Motor neuron (in vitro differentiated cells): ENCODE measurements around the gene FOXP1. TPM values are rescaled to one million over a fixed set of nuclear protein-coding genes. Genes with fewer than 3 reads are reported as not detected.

Experiments
- ATAC-seq, 8 experiments: fragments of 200-7000 bp; cut with Tn5 transposase; replicated peaks in 6 of 8; 2 replicates each; pipeline ENCODE4 v1.8.0; 2021; ENCODE audit warnings: mild to moderate bottlenecking in 8 of 8, moderate library complexity in 8 of 8
- H3K27ac ChIP-seq, 2 donors: fragments of 250-450 bp; sonication (Bioruptor Pico); 2 replicates each; pipeline ENCODE4 v1.9.0; 2021; ENCODE audit warnings: antibody characterized with exemption in 2 of 2, mild to moderate bottlenecking in 2 of 2, moderate library complexity in 1 of 2
- H3K4me1 ChIP-seq, 2 donors: fragments of 250-450 bp; sonication (Bioruptor Pico); replicated peaks in 1 of 2; 2 replicates each; pipeline ENCODE4 v1.6.1; 2021; ENCODE audit warnings: antibody characterized with exemption in 2 of 2, mild to moderate bottlenecking in 2 of 2, moderate library complexity in 1 of 2
- H3K4me3 ChIP-seq, 5 donors: fragments of 250-450 bp; sonication (Bioruptor Pico); 2 replicates each; pipeline ENCODE4 v1.9.0; 2021; ENCODE audit warnings: antibody characterized with exemption in 5 of 5, mild to moderate bottlenecking in 5 of 5, moderate library complexity in 4 of 5
- WGBS, 10 experiments: fragments of 450-650 bp; shearing (Covaris generic); methylation state at CpG; one replicate each; pipeline ENCODE4 v1.0.0; 2022; 5-methylcytosine and 5-hydroxymethylcytosine counted together
- in situ Hi-C, 9 experiments: fragments of 400-800 bp; cut with MboI; loops; one replicate each; pipeline ENCODE4 v1.15.0; 2021; ENCODE audit warnings: low sequenced_read_pairs in 9 of 9, low pct_unique_long_range_greater_than_20kb in 2 of 9; ENCODE audit not compliant: unreplicated experiment in 9 of 9
- total RNA-seq, 8 experiments: library from RNA; unstranded; fragments of 300-600 nt; gene quantifications; 2 replicates each; pipeline versions ENCODE4 v1.2.3 to v1.2.4, GENCODE V29; 2022

Gene FOXP1
- total RNA-seq, 8 experiments from 2014 or later: 7.0 to 118 (median 74.5) TPM

DNA sequence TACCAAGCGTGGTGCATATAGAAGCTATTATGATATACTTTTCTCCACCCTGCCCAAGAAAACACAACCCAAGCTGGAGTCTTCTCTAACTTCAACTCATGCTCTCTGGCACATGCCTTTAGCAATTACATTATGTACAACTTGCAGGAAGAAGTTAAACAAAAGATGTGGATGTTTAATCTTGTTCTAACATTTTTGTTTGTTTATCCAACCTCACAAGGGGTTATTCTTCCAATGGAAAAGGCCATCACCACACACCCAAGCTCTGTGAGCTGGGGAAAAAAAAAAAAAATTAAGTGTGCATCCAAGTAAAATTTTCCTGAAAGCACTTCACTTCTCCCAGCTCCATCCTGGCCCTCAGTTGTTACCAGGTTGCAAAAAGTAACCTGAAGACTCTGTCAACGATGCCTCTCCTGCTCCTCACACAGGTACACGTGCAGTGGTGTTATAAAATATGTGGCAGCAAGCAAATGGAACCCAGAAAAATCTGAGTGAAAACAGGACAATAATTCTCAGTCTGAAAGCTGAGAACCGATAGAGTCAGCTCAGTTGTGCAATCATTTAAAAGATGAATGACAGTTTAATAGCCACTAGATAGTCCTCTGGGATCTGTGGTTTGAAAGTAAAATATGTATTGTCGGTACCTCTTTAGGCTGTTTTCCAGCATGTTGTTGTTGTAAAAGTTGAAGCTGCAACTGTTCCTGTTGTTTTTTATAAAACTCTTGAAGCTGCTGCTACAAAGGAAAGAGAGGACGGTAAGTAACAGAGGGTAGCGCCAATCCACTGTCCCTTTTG, 531.4 kb downstream of the FOXP1 start:
- no peak overlapping the region for H3K27ac ChIP-seq
- peaks cover 81 to 100% of the 10 kb centered on the region in 2 donors for H3K4me1 ChIP-seq
- no peak overlapping the region for H3K4me3 ChIP-seq
- peak in 6 of 8 experiments; percentile 26 to 62 (median 50) for ATAC-seq
- 27 to 80% (median 50%) methylated on average over 1 to 7 of the region's 7 CpGs for WGBS, 10 experiments
- in situ Hi-C loops: loop anchor here in 1 of 9 experiments (25.0 kb wide), 1 partner anchor 535 kb away; the partner anchor contains the start of gene FOXP1

DNA sequence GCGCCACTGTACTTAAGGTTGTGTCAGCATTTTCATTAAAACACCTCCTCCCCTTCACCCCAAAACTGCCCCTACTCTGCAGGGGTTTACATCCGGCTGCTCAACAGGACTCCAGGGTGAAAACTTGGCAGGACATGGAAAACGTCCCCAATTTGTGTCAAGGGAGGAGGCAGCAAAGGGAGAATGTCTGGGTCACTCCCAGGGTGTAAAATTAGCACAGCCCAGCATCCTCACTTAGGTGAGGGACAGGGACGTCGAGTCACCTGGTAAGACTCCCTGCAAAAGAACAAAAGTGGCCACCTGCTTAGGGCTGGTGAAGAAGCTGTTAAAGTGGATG, 532.3 kb downstream of the FOXP1 start:
- H3K4me3 ChIP-seq: no peak overlapping the region
- WGBS, 10 experiments: 19 to 85% (median 50%) methylated on average over 1 to 4 of the region's 5 CpGs
- peak overlapping the region; percentile 3 to 8 for H3K27ac ChIP-seq
- H3K4me1 ChIP-seq: peaks cover 82 to 100% of the 10 kb centered on the region in 2 donors
- in situ Hi-C loops: loop anchor here in 1 of 9 experiments (25.0 kb wide), 1 partner anchor 536 kb away; the partner anchor contains the start of gene FOXP1
- ATAC-seq: no peak

DNA sequence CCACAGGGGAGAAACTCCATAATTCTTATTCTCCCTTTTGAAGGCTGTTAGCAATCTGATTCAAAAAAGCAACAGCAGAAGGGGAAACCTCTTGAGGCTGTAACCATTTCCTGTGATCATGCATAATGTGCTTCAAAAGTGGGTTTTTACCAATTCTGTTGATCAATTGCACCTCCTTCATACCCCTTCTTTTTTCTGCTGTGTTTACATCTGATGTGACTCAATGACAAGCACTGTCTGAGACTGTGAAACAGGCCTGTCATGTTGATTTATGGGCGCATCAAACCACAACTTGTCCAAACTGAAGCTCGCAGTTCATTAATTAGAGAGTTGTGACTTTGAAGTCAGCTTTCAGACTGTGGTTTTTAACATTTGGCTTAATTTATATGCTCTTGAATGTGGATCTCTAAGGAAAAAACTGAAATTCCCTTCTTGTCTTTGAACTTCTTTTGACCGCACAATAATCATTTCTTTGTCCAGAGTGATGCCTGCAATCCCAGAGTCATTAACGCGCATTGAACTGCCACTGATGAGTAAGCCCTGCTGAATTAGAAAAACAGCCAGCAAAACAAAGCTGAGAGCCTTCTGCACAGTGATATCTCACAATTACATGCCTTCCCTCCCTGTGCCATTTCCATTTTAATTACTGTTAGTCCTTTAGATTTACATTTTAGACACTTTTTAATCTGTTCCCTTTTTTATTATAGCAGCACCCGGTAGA, 532.8 kb downstream of the FOXP1 start:
- in situ Hi-C loops: loop anchor here in 1 of 9 experiments (25.0 kb wide), 1 partner anchor 537 kb away; the partner anchor contains the start of gene FOXP1
- H3K4me3 ChIP-seq: no peak overlapping the region
- peak; percentile 42 to 88 (median 84) for ATAC-seq
- 0 to 44% (median 15%) methylated on average over 1 to 6 of the region's 6 CpGs for WGBS, 10 experiments
- peaks cover 79 to 100% of the 10 kb centered on the region in 2 donors for H3K4me1 ChIP-seq
- no peak overlapping the region for H3K27ac ChIP-seq

DNA sequence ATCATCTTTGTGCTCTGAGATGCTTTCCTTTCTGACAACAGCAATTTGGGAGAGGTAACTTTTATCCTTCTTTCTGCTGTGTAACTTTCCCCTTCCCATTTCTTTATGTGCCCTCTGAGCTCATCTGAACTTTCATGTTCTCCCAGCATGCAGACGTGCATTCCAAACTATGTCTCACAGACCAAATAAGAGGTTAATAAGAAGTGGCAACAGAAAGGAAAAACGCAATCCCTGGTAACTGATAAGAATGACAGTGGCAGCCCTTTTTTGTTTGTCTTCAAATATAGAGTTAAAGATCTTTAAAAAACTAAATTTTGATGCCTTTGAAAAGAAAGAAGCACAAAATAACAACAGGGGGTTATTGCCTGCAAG, 533.4 kb downstream of the FOXP1 start:
- Histone ChIP-seq H3K4me1 (peaks cover 76 to 99% of the 10 kb centered on the region in 2 donors), H3K4me3 (no peak overlapping the region), H3K27ac (peak overlapping the region in 1 of 2 donors; percentile 21)
- WGBS, 10 experiments: 0 to 100% (median 39%) methylated on average over 1 to 2 of the region's 2 CpGs; no CpG with 5 or more reads in 1 of the 10 experiments
- ATAC-seq: no peak
- in situ Hi-C loops: loop anchor here in 1 of 9 experiments (25.0 kb wide), 1 partner anchor 537 kb away; the partner anchor contains the start of gene FOXP1

DNA sequence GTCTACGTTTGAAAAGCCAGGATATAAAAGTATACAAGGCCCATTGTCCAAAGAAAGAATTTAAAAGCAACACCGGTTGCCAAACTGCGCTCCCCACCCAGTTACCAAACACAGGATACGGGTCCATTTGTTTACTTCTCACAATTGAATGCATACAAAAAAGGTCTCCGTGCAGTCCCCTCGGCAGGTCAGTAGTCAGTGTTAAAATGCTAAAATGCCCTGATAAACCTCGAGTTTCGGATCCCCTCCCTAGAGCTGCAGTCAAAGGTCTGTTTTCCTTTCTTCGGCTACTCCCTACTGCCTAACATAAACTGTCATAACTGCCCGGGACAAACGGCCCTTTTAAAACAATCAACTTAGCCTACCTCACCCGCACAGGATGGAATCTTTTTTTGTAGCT, 534.6 kb downstream of the FOXP1 start:
- Histone ChIP-seq H3K4me3 (no peak overlapping the region), H3K4me1 (peaks cover 72 to 91% of the 10 kb centered on the region in 2 donors), H3K27ac (no peak overlapping the region)
- WGBS, 10 experiments: 35 to 97% (median 51%) methylated on average over 2 to 9 of the region's 12 CpGs
- ATAC-seq: peak in 3 of 8 experiments; percentile 7 to 77 (median 11)
- in situ Hi-C loops: loop anchor here in 1 of 9 experiments (25.0 kb wide), 1 partner anchor 538 kb away; the partner anchor contains the start of gene FOXP1

DNA sequence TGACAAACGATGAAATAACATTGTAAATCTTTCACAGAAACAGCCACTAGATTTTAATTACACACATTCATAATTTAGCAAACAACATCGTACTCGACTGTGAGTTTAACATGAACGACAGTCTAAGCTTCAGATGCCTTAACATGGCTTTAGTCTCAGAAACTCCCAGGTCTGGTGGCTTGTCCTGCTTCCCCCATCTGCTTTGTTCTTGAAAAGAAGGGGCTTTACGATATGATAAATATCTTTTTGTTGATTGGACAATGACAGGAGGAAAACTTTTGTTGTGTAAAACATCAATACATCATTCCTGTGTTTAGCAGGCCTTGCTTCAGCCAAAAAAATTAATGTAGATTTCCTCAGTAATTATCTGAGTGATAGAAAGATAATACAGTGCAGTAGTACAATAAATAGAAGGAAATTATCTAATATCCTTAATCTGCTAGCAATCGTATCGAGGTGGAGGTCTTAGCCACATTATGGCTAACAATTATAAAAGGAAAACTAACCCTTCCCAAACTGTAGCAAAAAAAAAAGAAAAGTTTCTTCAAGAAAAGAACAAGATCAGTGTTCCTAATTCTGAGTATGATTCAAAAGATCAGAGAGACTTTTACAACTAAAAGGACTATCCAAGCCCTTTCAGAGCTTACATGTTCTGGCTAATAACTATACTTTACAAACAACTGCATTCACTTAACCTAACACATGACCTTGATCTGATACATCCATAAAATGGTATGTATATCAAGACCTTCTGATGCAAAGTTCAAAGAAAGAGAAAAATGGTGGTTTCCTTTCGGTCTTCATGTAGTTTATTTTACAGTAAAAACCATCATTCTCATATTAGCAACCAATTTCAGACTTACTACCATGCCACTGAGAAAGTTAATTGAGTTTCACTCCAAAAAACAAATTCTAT, 535.7 kb downstream of the FOXP1 start:
- Histone ChIP-seq H3K27ac (no peak overlapping the region), H3K4me1 (peaks cover 61 to 85% of the 10 kb centered on the region in 2 donors), H3K4me3 (no peak overlapping the region)
- in situ Hi-C loops: loop anchor here in 1 of 9 experiments (25.0 kb wide), 1 partner anchor 539 kb away; the partner anchor contains the start of gene FOXP1
- ATAC-seq: no peak
- WGBS, 10 experiments: 39 to 96% (median 53%) methylated on average over 2 to 8 of the region's 8 CpGs

DNA sequence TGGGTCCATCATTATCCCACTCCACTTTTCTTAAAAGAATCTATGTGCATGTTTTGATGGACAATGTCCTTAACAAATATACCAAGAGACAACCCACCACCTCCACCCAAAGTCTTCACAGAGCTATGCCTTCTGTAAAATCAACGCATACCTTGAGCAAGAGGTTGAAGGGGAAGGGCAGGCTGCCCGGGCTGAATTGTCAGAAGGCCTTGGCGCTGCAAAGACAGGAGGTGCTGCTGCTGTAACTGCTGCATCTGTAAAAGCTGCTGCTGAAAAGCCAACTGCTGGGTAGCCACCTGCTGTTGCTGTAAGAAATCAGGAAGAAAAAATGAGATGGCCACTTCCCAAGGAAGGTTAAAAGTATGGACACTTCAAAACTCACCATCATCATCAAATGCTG, 536.7 kb downstream of the FOXP1 start:
- Histone ChIP-seq H3K4me1 (peaks cover 50 to 80% of the 10 kb centered on the region in 2 donors), H3K27ac (no peak overlapping the region), H3K4me3 (no peak overlapping the region)
- in situ Hi-C loops: loop anchor here in 1 of 9 experiments (25.0 kb wide), 1 partner anchor 541 kb away; the partner anchor contains the start of gene FOXP1
- ATAC-seq: no peak
- 32 to 100% (median 63%) methylated on average over 1 to 3 of the region's 3 CpGs; no CpG with 5 or more reads in 5 of the 10 experiments for WGBS, 10 experiments

DNA sequence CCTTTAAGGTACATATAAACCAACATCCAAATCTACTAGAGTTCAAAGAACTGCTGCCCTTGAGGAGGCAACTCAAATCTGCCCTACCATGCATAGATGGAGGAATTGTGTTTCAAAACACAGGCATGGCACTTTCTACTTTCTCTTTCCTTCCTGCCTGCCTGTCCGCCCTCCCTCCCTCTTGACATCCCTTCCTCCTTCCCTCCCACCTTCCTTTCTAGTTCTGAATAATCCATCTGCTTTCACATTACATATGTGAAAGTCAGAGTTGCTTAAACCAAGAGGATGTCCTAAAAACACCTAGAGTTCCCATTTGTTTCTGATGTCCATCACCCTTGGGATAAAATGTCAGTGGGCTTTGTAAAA, 537.6 kb downstream of the FOXP1 start:
- in situ Hi-C loops: loop anchor here in 1 of 9 experiments (25.0 kb wide), 1 partner anchor 541 kb away; the partner anchor contains the start of gene FOXP1

DNA sequence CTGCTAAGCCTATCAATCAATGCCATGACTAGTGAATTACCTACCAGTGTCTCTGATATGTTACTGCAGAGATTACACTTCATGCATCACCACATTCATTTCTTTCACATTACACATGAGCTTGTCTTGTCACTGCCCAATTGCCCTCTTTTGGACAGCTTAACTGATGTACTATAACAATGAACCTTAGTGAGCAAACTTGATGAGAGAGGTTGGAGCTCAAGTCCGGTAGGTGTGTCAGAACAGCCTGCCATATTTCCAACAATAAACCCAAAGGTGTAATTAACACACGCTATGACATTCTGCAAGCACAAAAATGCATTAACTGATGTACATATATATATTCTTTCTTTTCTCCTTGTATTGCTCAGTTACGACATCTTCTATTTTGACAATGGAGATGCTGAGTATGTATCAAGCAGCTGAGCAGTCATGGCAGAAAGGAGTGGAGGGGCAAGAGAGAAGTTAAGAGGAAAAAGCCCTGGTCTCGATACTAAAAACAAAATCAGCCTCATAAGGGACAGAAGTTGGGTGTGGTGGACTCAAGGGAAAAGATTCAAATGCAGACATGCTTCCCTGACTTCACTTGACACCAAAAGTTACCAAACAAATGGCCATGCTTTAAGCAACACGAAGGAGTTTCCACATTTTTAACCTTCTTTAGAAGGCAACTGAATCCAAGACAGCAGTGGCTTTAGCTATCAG, 538.2 kb downstream of the FOXP1 start:
- H3K27ac ChIP-seq: no peak overlapping the region
- H3K4me1 ChIP-seq: peaks cover 36 to 66% of the 10 kb centered on the region in 2 donors
- in situ Hi-C loops: loop anchor here in 1 of 9 experiments (25.0 kb wide), 1 partner anchor 542 kb away; the partner anchor contains the start of gene FOXP1
- no peak overlapping the region for H3K4me3 ChIP-seq
- WGBS, 10 experiments: 80 to 100% (median 100%) methylated on average over 1 to 5 of the region's 5 CpGs
- peak in 2 of 8 experiments; percentile 42 to 45 for ATAC-seq

More for the DNA sequence above, 537.6 kb downstream of the FOXP1 start:
- no peak overlapping the region for H3K27ac ChIP-seq
- ATAC-seq: peak in 2 of 8 experiments; percentile 28 to 30
- no peak overlapping the region for H3K4me3 ChIP-seq
- peaks cover 41 to 71% of the 10 kb centered on the region in 2 donors for H3K4me1 ChIP-seq
- WGBS, 10 experiments: 71 to 100% (median 100%) methylated on average over 1 of the region's 1 CpG; no CpG with 5 or more reads in 4 of the 10 experiments

DNA sequence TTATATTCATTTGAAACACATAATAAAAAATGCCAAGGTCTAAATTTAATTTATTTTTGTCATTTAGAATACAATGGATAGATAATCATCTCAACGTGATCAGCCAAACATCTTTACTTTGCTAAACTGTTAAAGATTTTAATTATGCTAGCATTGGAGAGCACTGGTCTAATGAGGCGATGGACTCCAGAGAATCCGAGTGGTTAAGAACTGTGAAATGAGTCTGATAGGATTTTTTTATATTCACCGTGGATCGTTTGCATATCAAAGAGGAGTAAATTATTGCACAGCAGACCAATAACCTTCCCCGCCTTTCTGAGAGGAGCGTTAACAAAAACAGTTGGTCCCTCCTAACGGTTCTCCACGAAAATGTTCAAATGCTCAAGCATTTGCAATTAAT, 540.8 kb downstream of the FOXP1 start:
- ATAC-seq: no peak

DNA sequence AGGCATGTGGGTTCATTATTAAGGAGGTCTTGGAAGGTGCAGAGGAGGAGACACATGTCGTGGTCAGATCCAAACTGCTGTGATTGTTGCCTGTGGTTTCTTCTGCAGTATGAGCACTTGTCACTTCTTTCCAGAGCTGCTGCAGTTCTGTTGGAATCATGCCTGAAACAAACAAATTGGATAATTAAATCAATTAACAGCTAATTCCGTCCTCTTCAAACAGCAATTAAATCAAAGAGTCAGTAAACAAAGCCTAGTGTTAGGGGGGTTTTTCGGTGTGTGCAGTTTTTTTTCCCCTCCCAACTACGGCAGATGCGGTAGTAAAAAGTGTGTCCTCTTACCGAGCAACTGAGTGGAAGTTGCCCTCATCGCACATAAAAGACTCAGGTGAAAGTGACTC, 542.2 kb downstream of the FOXP1 start:
- in situ Hi-C loops: loop anchor here in 1 of 9 experiments (25.0 kb wide), 1 partner anchor 546 kb away; the partner anchor contains the start of gene FOXP1
- 89 to 100% (median 95%) methylated on average over 1 to 7 of the region's 7 CpGs; no CpG with 5 or more reads in 1 of the 10 experiments for WGBS, 10 experiments
- peaks cover 10 to 35% of the 10 kb centered on the region in 2 donors for H3K4me1 ChIP-seq
- no peak overlapping the region for H3K27ac ChIP-seq
- ATAC-seq: no peak
- no peak overlapping the region for H3K4me3 ChIP-seq

More for the DNA sequence above, 540.8 kb downstream of the FOXP1 start:
- in situ Hi-C loops: loop anchor here in 1 of 9 experiments (25.0 kb wide), 1 partner anchor 545 kb away; the partner anchor contains the start of gene FOXP1
- Histone ChIP-seq H3K4me1 (peaks cover 14 to 46% of the 10 kb centered on the region in 2 donors), H3K4me3 (no peak overlapping the region), H3K27ac (no peak overlapping the region)
- WGBS, 10 experiments: 72 to 96% (median 89%) methylated on average over 2 to 9 of the region's 9 CpGs; no CpG with 5 or more reads in 1 of the 10 experiments
